ENCODE data around the gene LRRC37A.
"Not testable (repeated sequence)": the region's sequence is repeated elsewhere in the genome, so short reads cannot be mapped to it uniquely, and the experiment has no call there.

LRRC37A gene

DNA sequence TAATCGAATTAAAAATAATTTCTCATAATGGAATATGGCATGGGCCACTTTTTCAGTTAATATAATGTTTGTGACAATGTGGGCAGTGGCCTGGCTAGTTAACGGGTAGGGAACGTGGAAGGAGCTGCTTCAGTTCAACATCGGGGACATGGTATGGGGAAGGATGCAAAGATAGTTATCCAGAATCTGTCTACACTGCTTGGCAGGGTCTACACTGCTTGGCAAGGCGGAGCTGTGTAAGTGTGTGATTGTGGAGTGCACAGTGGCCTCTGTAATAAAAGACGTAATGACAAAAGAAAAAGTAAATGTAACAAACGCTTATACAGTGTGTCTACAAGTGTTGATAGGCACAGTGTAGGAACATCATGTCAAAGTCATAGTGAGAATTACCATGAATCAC is 7.3 kb upstream of the LRRC37A start:
- not testable (repeated sequence) for DNase-seq (ENCODE audit: low read depth in 2 of 2)

DNA sequence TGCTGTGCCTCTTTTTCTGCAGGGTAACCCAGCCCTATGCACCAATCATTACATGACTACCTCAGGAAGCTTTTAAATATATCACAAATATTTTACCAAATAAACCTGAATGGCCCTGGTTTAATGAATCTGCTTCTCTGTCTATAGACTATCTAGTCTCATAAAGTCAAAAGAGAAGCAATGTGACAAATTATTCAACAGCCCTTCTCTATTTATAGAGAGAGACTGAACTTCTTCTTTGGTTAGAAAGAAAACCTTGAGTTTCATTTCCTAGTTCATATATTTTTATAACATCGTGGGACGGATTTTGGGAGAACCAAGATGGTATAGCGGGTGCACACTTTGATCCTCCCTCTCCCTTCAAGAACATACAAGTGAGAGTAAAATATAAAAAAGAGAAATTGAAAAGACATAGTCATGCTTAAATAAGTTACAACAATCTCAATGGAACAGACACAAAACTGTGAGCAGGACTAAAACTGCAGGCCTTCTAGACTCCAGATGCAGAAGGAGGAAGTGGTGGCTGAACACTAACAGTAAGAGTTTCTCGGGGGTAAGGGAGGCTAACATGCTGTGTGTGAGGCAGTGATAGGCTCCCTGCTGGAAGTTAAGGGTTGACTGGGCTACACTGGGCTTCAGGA is 3.9 kb upstream of the LRRC37A start:
- DNase-seq (ENCODE audit: low read depth in 2 of 2): not testable (repeated sequence)

GRCh38 chr17:46291618-46292017 is 3.3 kb upstream of the LRRC37A start:
- not testable (repeated sequence) for DNase-seq (ENCODE audit: low read depth in 2 of 2)

DNA sequence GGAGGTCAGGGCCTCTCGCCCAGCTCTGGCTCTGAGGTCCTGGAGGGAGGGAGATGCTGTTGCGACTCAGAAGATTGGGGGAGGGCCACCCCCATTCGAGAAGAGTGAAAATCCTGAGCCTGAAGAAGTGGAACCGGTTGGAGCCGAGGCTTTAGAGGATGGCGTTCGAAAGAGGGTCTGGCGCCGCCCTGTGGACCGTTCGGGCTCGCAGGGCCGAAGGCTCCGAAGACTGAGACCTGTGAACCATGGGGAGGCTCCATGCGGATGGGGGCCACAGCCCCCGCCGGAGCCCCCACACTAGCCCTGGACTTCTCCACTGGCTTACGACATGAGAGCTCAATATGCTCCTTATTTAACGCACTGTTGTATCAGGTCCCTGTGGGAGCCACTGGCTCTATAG is 46.3 kb downstream of the LRRC37A start:
- not testable (repeated sequence) for DNase-seq (ENCODE audit: low read depth in 2 of 2)

DNA sequence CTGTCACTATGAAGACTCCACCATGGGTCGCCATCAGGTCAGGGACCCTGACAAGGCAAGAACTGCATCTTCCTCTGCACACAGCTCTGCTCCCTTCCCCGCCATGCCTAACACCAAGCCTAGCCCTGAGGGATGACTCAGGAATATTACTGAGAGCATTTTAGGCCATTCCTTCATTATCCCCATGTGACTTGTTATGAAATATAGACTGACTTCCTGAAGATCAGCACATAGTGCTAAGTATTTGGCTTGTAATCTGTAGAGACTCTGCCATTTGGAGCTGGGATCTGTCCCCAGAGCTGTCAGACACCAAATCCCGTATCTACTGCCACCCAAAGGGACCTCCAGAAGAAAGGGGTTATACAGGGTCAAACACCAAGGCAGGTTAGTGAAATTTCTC is 47.2 kb downstream of the LRRC37A start:
- DNase-seq (ENCODE audit: low read depth in 2 of 2): not testable (repeated sequence)

DNA sequence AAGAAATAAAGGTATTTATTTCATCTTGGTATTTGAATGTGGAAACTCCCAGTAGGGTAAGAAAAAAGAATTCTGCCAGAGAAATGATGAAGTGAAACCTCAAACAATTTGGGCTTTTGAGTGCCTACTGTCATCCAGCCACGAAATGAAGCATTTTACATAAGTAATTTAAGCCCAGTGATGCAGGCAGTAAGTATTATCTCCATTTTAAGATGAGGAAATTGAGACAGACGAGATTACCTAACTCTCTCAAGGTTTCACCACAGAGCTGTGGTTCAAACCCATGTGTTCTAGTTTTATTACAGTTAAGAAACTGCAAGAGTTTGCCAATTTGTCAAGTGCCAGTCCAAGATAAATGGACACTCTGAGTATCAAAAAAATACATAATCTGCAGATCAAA is 53.4 kb downstream of the LRRC37A start:
- not testable (repeated sequence) for DNase-seq (ENCODE audit: low read depth in 2 of 2)

- not testable (repeated sequence) for DNase-seq (ENCODE audit: low read depth in 2 of 2)
Measured at GRCh38 chr17:46349060-46349459, 54.1 kb downstream of the LRRC37A start.

GRCh38 chr17:46353856-46354255 is 58.9 kb downstream of the LRRC37A start:
- not testable (repeated sequence) for DNase-seq (ENCODE audit: low read depth in 2 of 2)

- DNase-seq (ENCODE audit: low read depth in 2 of 2): not testable (repeated sequence)
Measured at GRCh38 chr17:46361145-46361735, 66.3 kb downstream of the LRRC37A start.

GRCh38 chr17:46361755-46362154 is 66.8 kb downstream of the LRRC37A start, which contains the start of gene ARL17B:
Gene ARL17B (minus strand): TSS chr17:46361766. CDS start chr17:46358397, 3,369 bp downstream.
- DNase-seq (ENCODE audit: low read depth in 2 of 2): not testable (repeated sequence)

DNA sequence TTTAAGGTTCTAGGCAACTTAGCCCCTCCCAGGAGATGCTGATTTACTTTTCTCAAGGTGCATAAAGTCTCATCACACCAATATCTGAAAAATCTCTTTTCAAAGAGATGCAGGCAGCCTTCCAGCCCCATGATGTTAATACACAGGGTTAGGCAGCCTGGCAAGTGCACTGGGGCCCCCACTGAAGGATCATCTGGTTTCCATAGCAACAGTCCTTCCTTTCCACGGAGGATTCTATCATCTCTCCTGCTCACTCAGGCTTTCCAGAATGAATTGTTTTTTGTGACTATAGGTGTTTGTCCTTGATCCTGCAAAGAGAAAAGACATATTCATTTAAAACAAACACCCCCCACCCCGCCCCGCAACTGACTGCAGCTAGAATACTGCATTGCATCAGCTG is 72.6 kb downstream of the LRRC37A start:
- DNase-seq (ENCODE audit: low read depth in 2 of 2): not testable (repeated sequence)

DNA sequence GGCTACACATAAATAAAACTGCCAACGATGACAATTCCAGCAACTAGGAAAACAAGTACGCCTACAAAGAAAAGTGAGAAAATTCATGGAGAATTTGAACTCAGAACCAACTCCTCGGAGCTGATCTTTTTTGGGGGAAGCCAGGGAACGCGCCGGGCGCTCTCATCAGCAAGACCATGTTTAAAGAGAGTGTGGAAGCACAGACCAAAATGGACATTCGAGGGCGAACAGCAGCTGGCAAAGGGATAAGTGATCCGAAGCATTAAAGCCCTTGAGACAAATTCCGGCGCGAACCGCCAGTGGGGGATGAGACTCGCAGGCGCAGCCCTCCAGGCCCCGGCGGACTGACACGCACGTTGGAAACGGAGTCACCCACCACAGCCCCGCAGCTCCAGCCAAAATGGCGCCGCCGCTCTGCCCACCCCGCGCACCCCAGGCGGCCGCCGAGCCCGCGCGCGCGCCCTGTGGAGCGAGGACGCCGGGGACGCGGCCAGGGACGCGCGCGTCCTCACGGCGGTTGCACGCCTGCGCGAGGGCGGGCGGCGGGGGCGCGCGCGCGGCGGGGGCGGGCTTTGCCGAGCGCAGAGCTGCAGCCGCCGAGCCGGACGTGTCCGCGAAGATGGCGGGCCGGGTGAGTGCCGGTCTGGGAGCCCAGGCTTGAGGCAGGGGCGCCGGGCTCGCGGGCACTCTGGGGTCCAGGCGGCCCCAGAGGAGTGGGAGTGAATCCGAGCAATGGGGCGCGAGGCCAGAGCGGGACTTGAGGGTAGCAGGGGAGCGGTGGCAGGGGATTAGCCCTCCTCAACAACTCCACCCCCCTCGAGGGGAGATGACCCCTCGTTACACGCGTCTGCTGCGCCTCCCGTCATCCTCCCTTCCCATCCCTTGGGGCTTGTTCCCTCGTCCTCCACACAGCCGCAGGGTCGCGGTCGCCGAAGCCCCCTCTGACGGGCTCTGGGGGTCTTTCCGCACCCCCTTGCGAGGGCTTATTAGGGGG is 77.6 kb downstream of the LRRC37A start:
- DNase-seq (ENCODE audit: low read depth in 2 of 2): not testable (repeated sequence)

DNA sequence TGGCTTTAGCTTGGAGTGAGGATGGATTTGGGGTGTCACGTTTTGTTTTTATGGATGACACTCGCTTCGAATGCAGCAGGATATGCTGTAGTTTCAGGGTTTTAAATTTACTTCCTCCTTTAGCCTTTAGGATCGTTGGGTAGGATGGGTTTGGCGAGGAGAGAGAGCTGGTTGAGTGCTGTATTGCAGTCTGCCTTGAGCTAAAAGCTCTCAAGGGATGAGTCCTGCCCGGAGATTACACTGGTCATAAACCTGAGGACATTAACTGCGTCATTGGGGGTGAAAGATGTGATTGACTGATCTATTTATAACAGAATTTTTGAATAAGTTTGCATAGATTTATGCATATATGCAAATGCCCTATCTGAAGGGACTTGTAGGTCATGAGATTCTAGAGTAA is 78.5 kb downstream of the LRRC37A start:
- DNase-seq (ENCODE audit: low read depth in 2 of 2): not testable (repeated sequence)

DNA sequence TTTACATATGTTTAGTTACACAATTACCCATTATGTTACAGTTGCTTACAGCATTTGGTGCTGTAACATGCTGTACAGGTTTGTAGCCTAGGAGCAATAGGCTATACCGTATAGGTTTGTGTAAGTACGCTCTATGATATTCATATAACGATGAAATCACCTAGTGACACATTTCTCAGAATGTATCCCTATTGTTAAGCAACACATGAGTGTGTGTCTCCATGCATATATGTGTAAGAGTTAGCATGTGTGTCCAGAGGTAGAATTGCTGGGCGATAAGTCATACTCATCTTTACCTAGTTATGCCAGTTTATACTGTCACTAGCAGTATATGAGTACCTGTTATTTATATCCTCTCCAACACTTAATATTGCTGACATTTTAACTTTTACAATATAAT is 88.2 kb downstream of the LRRC37A start:
- not testable (repeated sequence) for DNase-seq (ENCODE audit: low read depth in 2 of 2)

DNA sequence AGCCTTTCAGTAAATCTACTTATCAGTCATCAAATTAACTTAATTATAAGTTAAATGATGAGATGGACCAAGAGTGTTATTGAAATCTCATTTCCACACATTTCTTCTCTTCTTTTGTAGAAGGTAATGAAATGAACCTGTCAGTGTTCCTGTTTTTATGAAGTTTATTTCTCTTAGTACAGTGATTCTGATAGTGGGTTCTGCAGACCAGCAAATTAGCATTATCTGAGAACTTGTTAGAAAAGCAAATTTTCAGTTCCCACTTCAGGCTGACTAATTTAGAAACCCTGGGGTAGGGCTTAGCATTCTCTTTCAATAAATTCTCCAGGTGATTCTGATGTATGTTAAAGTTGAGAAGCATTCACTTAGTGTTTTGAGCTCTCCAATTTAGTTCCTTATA is 90.6 kb downstream of the LRRC37A start:
- not testable (repeated sequence) for DNase-seq (ENCODE audit: low read depth in 2 of 2)

Measured in fibroblast of skin of left quadriceps (primary cell).